GM19351 (cell line): ENCODE measurements around the gene SUSD6.
"Not testable (repeated sequence)": the region's sequence is repeated elsewhere in the genome, so short reads cannot be mapped to it uniquely, and the experiment has no call there.

ENCODE experiments used
- ATAC-seq: cut with Tn5 transposase; IDR thresholded peaks from one replicate; pipeline ENCODE4 v1.9.1; 2021; ENCODE audit warnings: mild to moderate bottlenecking, moderate library complexity; ENCODE audit not compliant: unreplicated experiment

The SUSD6 gene

DNA sequence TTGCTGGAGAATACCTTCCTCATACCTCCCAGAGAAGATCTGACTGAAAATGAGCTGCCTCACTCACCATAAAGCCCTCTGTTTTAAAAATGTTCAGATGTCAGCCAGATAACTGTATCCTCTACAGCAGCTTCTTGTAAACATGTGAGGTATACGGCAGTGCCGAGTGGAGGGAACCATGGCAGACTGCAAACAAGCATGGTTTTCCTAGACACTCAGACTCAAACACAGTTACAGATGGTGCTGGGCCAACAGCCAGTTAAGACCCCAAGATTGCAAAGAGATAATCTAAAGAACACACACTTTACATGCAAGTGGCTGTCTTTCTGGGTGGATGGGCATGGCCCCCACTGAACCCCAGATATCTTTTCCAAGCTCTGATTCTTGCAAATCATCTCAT is 20.1 kb upstream of the SUSD6 start:
- no peak for ATAC-seq

DNA sequence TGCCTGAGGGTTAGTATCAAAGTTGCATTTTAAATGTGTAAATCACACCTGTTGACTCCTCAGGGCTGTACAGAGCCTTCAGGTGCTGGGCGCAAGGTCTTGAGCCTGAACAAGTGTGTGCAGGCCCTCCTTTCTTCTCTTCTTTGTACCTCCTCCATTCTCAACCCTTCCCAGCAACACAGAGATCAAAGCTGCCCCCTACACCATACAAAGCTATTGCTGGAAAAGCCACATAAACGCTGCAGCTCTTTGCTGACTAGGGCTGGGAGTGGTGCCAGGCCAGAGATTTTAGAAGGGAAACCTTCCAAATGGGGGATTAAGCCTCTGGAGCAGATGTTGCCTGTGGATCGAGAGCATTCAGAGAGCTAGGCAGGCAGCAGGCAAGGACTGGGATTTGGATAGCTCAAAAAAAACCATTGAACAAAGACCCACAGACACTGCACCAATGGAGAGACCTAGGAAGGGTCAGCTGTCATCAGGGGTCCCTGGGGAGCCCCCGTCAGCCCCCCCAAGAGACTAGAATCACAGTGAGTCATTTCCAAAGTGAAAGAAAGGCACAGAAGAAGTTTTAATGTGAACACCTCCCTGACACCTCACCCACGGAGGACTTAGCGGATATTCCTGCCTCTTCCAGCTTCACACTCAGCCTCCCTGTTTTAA is 18.2 kb upstream of the SUSD6 start:
- no peak for ATAC-seq

DNA sequence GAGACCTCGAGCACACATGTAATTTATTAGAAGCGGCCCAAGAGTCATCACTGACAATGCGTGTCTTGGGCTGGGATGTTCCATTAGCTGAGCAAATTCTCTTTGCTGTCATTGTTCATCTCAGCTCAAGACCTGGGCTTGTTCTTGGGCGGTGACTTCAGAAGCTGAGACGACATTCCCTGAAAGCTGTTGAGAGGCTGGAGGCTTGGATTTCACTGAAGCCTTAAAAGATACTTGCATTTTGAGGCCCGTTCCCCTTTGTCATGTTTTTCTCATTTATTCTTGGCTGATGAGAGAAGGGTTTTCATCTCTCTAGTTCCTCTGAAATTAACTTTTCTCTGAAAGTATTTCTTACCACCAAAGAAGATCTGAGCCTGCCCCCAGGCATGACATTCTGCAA is 16.6 kb upstream of the SUSD6 start:
- no peak for ATAC-seq

DNA sequence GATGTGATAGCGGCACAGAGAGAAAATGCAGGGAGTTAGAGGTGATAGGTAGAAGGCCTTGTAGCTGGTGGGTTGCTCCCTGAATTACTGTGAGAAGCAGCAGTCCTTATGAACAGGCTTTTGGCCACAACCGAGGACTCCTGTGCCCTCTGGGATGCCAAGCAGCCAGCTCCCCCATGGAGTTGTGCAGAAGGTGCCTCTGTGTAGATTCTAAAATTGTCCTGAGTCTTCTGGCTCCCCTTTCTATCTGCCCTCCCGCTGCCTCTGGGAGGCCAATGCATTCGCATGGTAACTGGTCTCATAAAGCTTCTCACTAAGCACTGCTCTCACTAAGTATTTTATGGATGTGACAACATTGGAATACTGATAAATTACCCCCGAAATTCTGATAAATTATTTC is 16.1 kb upstream of the SUSD6 start:
- ATAC-seq, result no peak

DNA sequence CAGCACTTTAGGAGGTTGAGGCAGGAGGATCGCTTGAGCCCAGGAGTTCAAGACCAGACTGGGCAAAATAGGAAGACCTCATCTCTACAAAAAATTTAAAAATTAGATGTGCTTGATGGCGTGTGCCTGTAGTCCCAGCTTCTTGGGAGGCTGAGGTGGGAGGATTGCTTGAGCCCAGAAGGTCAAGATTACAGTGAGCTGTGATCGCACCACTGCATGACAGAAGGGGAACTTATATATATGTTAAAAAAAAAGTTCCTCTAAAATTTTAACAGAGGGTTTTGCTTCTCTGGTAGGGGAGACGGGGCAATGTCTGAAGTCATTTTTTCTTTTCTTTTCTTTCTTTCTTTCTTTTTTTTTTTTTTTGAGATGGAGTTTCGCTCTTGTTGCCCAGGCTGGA is 12.0 kb upstream of the SUSD6 start:
- not testable (repeated sequence) for ATAC-seq

DNA sequence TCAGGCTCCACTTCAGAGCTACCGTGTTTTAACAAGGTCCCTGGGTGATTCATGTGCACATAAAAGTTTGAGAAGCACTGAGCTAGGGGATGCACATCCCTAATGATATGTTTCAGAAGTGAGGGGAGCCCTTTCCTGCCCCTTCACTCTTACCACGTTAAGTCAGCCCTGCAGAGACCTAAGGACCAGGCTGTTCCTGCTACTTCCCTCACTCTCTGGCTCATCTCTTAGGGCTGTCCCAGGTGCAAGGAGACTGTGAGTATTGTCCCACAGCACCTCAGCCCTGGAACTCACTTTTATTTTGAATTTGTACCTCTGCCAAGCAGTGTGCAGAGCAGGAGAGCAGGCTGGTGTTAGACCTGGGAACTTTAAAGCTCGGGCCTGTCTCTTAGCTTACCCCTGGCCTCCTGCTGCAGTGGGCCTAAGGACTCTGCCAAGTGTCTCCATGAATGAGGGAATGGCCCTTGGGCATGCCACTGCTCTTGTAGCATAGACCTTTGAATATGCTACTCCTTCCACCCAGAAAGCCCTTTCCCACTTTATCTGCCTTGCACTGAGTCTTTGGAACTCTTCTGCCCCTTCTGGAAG is 11.0 kb upstream of the SUSD6 start:
- ATAC-seq, result no peak

DNA sequence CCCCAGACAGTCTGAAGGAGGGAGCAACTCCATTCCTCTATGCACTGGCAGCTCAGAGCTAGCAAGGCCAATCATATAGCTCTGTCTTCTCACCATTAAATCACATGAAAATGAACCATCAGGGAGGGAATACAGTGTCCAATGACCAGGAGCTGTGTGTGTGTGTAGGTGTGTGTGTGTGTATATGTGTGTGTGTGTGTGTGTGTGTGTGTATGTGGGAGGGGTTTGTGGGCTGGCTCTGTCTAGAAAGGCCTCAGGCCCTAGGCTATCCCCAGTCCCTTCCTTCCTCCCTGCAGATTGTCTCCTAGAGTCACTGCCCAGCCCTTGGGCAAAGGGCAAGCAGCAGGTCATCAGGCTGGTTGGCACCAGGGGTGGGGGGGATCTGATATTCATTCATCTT is 5.7 kb upstream of the SUSD6 start:
- ATAC-seq, result no peak

DNA sequence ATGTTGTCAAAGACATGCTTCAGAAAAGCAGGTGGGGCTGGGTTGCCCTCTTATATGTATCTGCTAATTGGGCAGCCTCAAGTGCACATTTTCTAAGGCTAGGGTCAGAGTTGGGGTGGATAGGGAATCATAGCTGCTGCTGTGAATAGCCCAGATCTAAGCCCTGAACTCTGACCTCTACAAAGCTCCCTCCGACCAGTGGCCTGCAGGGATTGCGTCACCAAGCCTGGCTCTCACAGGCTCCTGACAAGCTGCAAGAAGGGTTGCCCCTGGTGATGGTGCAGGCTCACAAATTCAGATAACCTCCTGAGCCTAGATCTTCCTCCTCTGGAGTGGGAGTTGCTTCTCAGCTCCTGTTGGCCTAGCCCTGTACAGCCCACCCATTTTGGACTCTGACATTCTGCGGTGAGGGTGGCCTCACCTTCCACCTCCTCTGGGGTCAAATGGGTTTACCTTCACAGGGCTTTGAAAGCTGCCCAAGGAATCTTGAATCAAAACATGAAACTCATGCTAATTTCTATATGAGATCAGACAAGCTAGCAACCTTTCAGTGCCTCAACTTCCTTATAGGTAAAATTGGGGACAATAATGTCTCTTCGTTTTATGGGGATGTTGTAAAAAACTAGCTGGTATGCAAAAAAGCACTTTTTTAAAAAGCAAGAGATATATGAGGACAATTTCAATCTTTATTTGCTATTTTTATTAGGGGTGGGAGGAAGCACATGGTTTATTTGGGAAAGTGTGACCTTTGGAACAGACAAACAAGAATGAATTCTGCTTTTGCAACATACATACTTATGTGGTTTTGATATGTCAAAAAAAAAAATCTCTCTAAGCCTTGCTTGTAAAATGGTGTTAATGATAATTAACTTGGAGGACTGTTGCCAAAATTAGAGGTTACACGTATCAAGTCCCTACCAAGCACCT is 4.9 kb upstream of the SUSD6 start:
- ATAC-seq, result no peak

DNA sequence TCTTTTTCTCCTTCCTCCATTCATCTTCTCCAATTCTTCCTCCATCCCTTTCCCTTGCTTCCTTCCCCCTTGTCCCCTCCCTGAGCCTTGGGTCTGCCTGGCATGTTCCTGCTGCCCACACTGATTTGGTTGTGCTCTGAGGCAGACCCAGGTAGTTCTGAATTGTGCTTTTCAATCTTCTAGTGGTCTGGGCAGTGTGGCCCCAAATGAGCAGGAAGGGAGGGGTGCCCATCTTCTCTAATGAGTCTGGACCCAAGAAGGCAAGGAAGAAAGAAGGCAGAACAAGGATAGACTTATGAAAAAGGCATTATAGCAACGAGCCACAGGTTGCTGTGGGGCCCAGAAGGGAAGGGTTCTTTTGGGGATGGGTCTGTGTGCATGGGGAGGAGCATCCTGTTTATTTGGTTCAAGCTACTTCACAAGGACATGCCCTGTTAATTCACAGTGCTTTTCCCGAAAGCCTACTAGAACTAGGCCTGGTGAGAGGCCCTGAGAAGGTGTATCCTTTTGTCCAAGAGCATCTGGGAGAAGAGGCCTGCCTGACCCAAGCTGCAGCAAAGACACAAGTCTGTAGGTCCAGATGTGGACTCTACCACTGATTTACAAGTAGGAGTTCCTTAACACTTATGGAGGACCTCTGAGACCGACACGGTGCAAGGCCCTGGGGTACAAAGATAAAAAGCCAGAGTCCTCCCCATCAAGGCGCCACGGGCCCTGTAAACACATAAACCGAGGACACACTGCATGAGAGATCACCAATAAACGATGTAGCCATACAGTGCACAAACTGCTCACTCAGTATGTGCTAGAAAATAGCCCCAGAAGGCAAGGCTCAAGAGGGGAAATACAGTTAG is 1.1 kb upstream of the SUSD6 start:
- no peak for ATAC-seq

DNA sequence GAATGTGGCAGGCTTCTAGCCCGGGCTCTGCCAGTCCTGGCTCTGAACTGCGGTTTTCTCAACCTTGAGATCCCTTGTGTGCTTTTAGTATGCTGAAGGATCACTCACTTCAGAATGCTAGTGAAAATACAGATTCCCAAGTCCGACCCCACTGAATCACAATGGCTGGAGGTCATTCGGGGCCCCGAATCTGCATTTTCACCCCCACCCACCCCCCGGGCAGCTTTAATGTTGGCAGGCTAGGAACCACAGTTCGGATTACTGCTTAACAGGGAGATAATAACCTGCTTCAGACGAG is 573 bp upstream of the SUSD6 start:
- ATAC-seq, result no peak

DNA sequence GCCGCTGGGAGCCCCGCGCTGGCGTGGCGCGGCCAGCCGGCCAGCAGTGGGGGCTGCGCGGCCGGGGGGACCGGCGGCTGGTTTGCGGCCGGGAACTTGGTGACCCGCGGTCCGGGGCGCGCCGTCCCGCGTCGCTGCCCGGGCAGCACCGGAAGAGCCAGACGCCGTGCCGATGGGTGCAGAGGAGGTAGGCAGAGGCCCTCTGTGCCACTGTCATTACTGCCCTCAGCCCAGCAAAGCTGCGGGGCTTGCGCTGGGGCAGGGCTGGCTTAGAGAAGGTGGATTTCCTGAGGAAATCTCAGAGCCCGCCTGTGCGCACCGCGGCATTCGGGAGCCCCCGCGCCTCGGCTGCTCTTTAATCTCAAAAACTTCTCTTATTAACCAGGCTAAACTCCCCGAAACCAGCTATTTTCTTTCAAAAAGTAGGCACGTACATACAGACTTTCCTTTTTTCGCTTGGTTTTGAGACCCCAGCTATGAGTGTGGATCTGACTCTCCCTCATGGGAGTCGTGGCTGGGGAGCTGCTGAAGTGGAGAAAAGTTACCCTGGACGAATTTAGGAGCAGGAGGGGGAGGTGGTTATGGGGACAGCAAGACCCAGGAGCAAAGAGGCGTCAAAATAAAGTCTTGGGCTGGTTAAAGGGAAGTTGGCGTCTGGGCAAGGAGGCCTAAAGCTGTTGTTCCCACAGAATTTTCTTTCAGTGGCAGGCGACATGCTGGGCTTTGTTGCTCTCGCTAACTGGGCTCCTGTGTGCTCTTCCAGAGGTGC is 802 bp downstream of the SUSD6 start:
- ATAC-seq, result peak; percentile 6

DNA sequence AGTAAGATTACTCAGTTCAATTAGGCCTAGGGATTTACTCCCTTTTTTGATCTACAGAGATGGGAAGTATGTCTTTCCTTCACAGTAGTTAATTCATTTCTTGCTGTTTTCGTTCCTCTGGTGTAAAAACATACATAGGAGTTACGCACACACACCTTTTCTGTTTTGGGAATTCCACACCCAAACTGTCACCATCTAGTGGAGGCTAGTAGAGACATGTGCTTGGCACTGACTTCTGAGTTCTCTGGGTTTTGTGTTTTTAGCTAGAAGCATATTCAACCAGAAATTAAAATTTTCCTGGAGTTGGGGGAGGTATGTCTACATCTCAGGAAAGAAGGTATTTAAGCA is 1.4 kb downstream of the SUSD6 start:
- no peak for ATAC-seq

DNA sequence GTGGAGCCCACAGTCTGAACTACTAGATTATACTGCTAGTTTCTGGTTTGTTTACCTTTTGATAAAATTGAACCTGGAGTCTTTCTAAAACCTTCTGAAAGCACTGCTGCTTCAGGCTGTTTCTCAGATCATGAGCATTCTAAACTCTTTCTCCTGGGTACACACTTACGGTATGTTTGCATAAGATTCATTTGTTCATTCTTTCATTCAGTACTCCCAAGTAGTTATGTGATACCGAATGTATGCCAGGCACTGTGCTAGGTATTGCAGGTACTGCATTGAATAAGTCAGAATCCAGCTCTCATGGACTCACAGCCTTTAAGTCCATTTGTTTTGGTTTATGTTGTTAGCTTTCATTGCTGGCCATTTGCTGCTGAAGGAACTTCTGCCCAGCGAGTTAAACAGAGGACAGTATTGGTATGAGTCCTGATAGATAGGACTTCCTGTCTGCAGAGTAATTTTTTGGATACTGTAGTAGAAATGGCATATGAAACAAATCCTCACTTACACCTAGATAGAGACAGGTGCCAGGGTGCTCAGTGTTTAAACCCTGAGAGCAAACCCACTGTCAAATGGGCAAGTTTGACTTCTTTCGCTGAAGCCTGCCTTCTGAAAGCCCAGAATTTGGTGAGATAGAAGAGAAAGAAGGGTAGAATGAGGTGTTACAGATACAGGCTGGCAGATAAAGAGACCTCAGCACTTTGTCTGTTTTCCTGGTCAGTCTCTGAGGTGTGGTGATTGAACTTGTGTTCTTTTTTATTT is 2.1 kb downstream of the SUSD6 start:
- no peak for ATAC-seq

DNA sequence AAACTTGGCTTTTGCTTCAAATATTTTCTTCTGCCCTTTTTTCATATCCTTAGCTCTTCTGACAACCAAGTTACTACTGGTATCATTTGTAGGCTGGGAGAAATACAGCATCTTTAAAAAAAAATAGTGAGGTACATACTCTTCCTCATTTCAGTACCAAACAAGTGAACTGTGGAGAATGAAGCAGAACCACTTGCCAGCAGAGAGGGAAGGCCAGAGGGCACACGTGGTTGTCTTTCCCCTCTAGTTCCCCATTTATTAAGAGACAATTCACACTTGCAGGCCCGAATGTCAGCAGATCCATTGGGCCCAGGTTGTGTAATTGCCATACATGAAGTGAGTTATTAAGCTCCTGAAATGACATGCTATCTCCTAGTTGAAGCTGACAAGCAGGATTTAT is 3.2 kb downstream of the SUSD6 start:
- ATAC-seq, result no peak

DNA sequence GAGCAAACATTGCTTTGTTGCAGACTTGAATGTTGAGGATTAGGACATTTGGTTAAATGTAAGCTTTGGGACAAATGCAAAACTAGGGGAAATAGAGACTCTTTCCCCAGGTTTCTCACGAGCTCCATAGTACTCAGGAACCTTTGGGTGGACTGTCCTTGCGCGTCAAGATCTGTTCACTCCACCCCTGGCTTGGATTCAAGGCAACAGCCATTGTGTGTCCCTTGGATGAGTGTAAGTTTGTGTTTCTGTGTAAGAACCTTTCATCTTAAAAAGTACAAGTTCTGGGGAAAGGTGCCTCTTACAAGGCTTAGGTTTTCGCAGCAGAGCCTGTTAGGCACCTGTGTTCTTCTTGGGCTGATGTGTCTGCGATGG is 3.7 kb downstream of the SUSD6 start:
- ATAC-seq, result peak; percentile 5

DNA sequence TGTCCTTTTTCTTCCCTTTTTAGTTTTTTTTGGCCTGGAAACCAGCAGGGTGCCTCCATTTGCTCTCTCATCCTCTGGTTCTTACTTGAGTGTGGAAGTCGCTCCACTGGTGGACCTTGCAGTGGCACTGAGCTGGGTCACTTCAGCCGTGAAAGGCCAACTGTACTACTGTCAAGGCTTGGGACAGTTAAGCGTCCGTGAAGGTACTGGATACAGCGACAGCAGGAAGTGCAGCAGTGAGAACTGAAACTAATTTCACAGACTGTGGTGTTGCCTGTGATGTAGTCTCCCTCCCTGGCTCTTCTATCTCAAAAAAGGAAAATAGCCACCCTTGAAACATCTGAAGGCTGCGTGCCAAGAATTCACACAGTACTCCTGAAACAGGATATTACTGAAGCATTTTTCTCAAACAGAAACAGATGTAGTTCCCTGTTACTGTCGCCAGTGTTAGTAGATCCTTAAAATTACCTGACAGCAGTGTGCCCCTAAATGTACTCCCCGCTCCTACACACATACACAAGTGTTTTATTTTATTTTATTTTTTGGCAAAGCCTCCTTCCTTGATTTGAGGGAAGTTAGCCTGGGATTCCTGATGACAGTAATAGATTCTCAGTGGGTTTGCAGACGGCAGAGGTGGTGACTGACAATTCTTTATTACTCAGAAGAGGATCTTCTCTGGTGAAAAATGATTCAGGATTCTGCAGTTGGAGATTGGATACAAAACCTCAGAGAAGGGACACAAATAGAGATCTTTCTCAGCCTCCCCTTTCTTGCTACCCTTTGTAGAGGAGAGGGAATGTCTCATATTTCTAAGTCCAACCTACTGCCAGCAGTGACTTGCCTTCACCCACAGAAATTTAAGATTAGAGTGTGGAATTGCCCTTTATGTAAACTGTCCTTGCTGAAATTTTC is 4.4 kb downstream of the SUSD6 start:
- peak; percentile 59 for ATAC-seq

DNA sequence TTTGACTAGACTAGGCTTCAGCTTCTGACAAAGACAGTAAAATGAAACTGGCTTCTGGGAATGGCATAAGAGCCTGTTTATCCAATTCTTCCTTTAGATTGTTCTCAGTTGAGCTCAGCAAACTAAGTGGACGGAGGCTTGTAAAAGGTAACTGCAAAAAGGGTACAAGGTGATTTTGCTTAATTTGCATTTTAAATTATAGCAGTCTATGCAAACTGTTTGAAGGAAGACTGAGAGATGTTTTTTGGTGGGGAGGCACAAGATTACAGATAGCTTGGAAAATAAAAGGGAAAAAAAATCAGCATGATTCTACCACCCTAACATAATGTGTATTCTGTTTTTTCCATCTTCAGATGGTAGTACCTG is 5.0 kb downstream of the SUSD6 start:
- ATAC-seq, result no peak

DNA sequence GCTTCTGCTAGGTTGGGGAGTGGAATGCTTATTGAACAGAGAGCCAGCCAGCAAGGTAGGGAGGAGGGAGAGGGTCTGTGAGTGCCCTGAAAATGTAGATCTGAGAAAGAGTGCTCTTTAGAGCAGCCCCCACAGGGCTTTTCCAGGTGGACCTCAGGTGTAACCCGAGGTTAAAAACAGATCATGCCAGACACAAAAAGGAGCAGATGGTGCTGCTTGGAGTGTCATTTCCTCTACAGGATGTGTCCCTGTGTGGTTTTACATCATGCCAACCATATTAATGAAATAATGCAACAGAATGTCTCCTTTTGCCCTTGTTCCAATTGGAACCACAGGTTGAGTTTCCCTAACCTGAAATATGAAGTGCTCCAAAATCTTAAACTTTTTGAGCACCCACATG is 6.4 kb downstream of the SUSD6 start:
- ATAC-seq, result no peak

DNA sequence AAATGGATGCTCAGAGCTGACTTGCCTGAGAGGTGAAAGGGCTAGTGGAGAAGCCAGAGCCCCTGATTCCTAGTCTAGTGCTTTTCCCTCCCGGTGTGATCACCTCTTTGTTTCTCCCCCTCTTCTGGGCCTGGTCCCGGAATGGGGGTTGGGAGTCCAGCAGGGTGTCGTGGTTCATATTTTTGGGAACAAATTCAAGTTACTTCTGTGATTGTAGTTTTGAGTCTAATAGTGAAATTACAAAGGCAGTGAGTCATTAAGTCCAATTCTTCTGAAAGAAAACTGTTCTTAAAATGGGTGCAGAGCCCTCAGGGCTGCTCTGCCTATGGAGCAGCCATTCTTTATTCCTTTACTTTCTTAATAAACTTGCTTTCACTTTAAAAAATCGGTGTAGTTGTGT is 7.6 kb downstream of the SUSD6 start:
- no peak for ATAC-seq
